ENCODE measurements around the gene HIGD1A. TPM values are rescaled to one million over a fixed set of nuclear protein-coding genes. Genes with fewer than 3 reads are reported as not detected.

The HIGD1A gene
- total RNA-seq, 1 experiment from 2014 or later = 77.6 TPM

- Histone ChIP-seq H3K23me2 (ENCODE audit: insufficient read length, low read depth, low read length, poor library complexity, severe bottlenecking) (no peaks in the 10 kb centered on the region), H4K20me1 (ENCODE audit: control insufficient read depth, insufficient read depth, insufficient read length) (no peaks in the 10 kb centered on the region), H2BK12ac (ENCODE audit: insufficient read length, low read depth, low read length) (no peak overlapping the region), H4K5ac (ENCODE audit: insufficient read length, low read depth, low read length) (no peak overlapping the region), H2AFZ (ENCODE audit: low read length) (no peak overlapping the region), H3K56ac (ENCODE audit: insufficient read length, low read depth, low read length) (no peak overlapping the region), H3K79me1 (ENCODE audit: insufficient read depth, low read depth, low read length, poor library complexity, severe bottlenecking) (peaks cover 3% of the 10 kb centered on the region), H2BK15ac (ENCODE audit: low read depth, low read length) (no peak overlapping the region), H3K14ac (ENCODE audit: insufficient read depth, low read length) (no peak overlapping the region), H2BK5ac (ENCODE audit: insufficient read length, low read length) (no peak overlapping the region), H3K27ac (ENCODE audit: insufficient read length, low read depth, low read length) (no peak overlapping the region), H3T11ph (ENCODE audit: low read length) (no peak overlapping the region), H4K8ac (replicated peaks; ENCODE audit: insufficient read length, low read depth, low read length) (no peak overlapping the region), H3K9ac (ENCODE audit: extremely low read depth, insufficient read length, low read length) (no peak overlapping the region), H3K4me1 (ENCODE audit: insufficient read depth, low read length) (no peaks in the 10 kb centered on the region), H3K79me2 (ENCODE audit: insufficient read depth, low read length) (no peaks in the 10 kb centered on the region; the same call in 1 of the 2 replicates), H3K23ac (ENCODE audit: insufficient read length, low read depth, low read length) (no peak overlapping the region), H3K4me2 (ENCODE audit: insufficient read depth, insufficient read length, low read length) (no peak overlapping the region), H2AK5ac (ENCODE audit: insufficient read length, low read length) (no peak overlapping the region), H2BK120ac (ENCODE audit: low read depth, low read length, poor library complexity, severe bottlenecking) (no peak overlapping the region), H3K18ac (ENCODE audit: insufficient read length, low read depth, low read length) (no peak overlapping the region), H4K91ac (ENCODE audit: insufficient read length, low read depth, low read length) (no peak overlapping the region), H3K9me3 (ENCODE audit: control insufficient read depth, low read depth, low read length) (no peaks in the 10 kb centered on the region), H2BK20ac (ENCODE audit: low read depth, low read length, poor library complexity, severe bottlenecking) (no peak overlapping the region), H3K27me3 (ENCODE audit: insufficient read depth, low read length) (no peaks in the 10 kb centered on the region), H3K4ac (ENCODE audit: low read depth, low read length) (no peak overlapping the region)
- H3K27me3 Mint-ChIP-seq (ENCODE audit: low read depth) = no peaks in the 10 kb centered on the region
- H3K36me3 Mint-ChIP-seq (ENCODE audit: insufficient read depth in 1 of 3, low read depth in 3 of 3) = peaks cover 7 to 55% (median 40%) of the 10 kb centered on the region in 3 experiments; a peak in 6 of 7 replicates
- DNase-seq = no peak
- no peak overlapping the region for H3K4me3 Mint-ChIP-seq
- no peak overlapping the region for H3K27ac Mint-ChIP-seq
- peaks cover 0 to under 1% of the 10 kb centered on the region in 2 experiments; a peak in 1 of 4 replicates for H3K4me1 Mint-ChIP-seq
- no CpG with 5 or more reads among the region's 1 CpG for WGBS (ENCODE audit: extremely low coverage, insufficient read length, low lambda C conversion rate)
- TF ChIP-seq, protein P1, sequence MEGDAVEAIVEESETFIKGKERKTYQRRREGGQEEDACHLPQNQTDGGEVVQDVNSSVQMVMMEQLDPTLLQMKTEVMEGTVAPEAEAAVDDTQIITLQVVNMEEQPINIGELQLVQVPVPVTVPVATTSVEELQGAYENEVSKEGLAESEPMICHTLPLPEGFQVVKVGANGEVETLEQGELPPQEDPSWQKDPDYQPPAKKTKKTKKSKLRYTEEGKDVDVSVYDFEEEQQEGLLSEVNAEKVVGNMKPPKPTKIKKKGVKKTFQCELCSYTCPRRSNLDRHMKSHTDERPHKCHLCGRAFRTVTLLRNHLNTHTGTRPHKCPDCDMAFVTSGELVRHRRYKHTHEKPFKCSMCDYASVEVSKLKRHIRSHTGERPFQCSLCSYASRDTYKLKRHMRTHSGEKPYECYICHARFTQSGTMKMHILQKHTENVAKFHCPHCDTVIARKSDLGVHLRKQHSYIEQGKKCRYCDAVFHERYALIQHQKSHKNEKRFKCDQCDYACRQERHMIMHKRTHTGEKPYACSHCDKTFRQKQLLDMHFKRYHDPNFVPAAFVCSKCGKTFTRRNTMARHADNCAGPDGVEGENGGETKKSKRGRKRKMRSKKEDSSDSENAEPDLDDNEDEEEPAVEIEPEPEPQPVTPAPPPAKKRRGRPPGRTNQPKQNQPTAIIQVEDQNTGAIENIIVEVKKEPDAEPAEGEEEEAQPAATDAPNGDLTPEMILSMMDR (conservative IDR thresholded peaks at IDR 0.05) = no peak
- H3K9me3 Mint-ChIP-seq = no peaks in the 10 kb centered on the region
These were observed 18.1 kb downstream of the HIGD1A start for GRCh38 chr3:42786212-42786611.
